ENCODE data around the gene USP37.

The USP37 gene

GRCh38 chr2:218458598-218458997, 109.6 kb downstream of the USP37 start:
- H2AK5ac ChIP-seq (ENCODE audit: low read depth, low read length): no peak overlapping the region
- H3K4me3 ChIP-seq (ENCODE audit: low read length in 2 of 2): no peak overlapping the region
- no CpG with 5 or more reads among the region's 1 CpG for WGBS, 2 donors (ENCODE audit: extremely low coverage in 2 of 2, insufficient read length in 2 of 2, insufficient replicate concordance in 1 of 2)
- H4K91ac ChIP-seq (ENCODE audit: low read depth, low read length, poor library complexity): no peak overlapping the region
- no peak overlapping the region for H2BK15ac ChIP-seq (ENCODE audit: low read length)
- H3K4me1 ChIP-seq (ENCODE audit: control insufficient read depth in 2 of 2, insufficient read depth in 1 of 2, low read depth in 1 of 2, low read length in 2 of 2): no peaks in the 10 kb centered on the region
- no peaks in the 10 kb centered on the region for H3K27me3 ChIP-seq (ENCODE audit: control insufficient read depth in 3 of 3, insufficient read depth in 3 of 3, low read depth in 1 of 3, low read length in 3 of 3)
- no peak overlapping the region for H3K18ac ChIP-seq (ENCODE audit: low read length)
- no peak overlapping the region for H2BK12ac ChIP-seq (ENCODE audit: low read length)
- H3K9ac ChIP-seq (ENCODE audit: low read depth, low read length, poor library complexity): no peak overlapping the region
- H2BK120ac ChIP-seq (ENCODE audit: low read depth, low read length): no peak overlapping the region
- H3K14ac ChIP-seq (ENCODE audit: low read length): no peak overlapping the region
- no peak overlapping the region for H3K4me2 ChIP-seq (ENCODE audit: insufficient read depth, low read length, poor library complexity, severe bottlenecking)
- no peaks in the 10 kb centered on the region for H3K9me3 ChIP-seq (replicated peaks in 1 of 2; ENCODE audit: control insufficient read depth in 2 of 2, insufficient read depth in 1 of 2, low read depth in 1 of 2, low read length in 2 of 2)
- DNase-seq (ENCODE audit: low spot score): no peak
- H3K27ac ChIP-seq (replicated peaks; ENCODE audit: low read length): no peak overlapping the region
- H2BK5ac ChIP-seq (ENCODE audit: low read length): no peak overlapping the region
- H2AFZ ChIP-seq (ENCODE audit: low read length): no peak overlapping the region
- no peak overlapping the region for H3K4ac ChIP-seq (ENCODE audit: low read length)
- H3K79me1 ChIP-seq (ENCODE audit: low read depth, low read length): no peaks in the 10 kb centered on the region
- H3K23ac ChIP-seq (ENCODE audit: low read depth, low read length, poor library complexity): no peak overlapping the region
- H4K8ac ChIP-seq (ENCODE audit: low read depth, low read length): no peak overlapping the region
- peaks cover 19 to 89% of the 10 kb centered on the region in 2 donors for H3K36me3 ChIP-seq (replicated peaks in 1 of 2; ENCODE audit: control insufficient read depth in 2 of 2, insufficient read depth in 2 of 2, low read length in 2 of 2)

DNA sequence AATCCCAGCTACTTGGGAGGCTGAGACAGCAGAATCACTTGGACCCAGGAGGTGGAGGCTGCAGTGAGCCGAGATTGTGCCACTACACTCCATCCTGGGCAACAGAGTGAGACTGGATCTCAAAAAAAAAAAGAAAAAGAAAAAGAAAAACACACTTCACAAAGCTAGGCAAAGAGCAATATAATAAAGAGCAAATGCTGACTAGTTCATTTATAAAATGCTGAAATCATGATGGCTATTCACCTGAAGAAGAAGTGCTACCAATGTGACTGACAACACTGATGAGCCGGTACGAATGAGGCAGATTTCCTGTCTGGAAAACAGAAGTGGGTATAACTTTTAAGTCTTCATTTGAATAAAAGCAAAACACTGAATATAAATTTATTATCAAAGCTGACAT, 111.3 kb downstream of the USP37 start:
- DNase-seq (ENCODE audit: low spot score): no peak
- H3K4me3 ChIP-seq (ENCODE audit: low read length in 2 of 2): no peak overlapping the region
- no peak overlapping the region for H2AK5ac ChIP-seq (ENCODE audit: low read depth, low read length)
- no peak overlapping the region for H2BK120ac ChIP-seq (ENCODE audit: low read depth, low read length)
- H3K18ac ChIP-seq (ENCODE audit: low read length): no peak overlapping the region
- no peak overlapping the region for H3K27ac ChIP-seq (replicated peaks; ENCODE audit: low read length)
- H3K79me1 ChIP-seq (ENCODE audit: low read depth, low read length): no peaks in the 10 kb centered on the region
- H3K9me3 ChIP-seq (replicated peaks in 1 of 2; ENCODE audit: control insufficient read depth in 2 of 2, insufficient read depth in 1 of 2, low read depth in 1 of 2, low read length in 2 of 2): no peaks in the 10 kb centered on the region
- no peak overlapping the region for H3K4me2 ChIP-seq (ENCODE audit: insufficient read depth, low read length, poor library complexity, severe bottlenecking)
- H3K4ac ChIP-seq (ENCODE audit: low read length): no peak overlapping the region
- no peaks in the 10 kb centered on the region for H3K27me3 ChIP-seq (ENCODE audit: control insufficient read depth in 3 of 3, insufficient read depth in 3 of 3, low read depth in 1 of 3, low read length in 3 of 3)
- no peak overlapping the region for H2BK15ac ChIP-seq (ENCODE audit: low read length)
- H2AFZ ChIP-seq (ENCODE audit: low read length): no peak overlapping the region
- no peak overlapping the region for H3K23ac ChIP-seq (ENCODE audit: low read depth, low read length, poor library complexity)
- no CpG with 5 or more reads among the region's 3 CpGs for WGBS, 2 donors (ENCODE audit: extremely low coverage in 2 of 2, insufficient read length in 2 of 2, insufficient replicate concordance in 1 of 2)
- H4K91ac ChIP-seq (ENCODE audit: low read depth, low read length, poor library complexity): no peak overlapping the region
- no peak overlapping the region for H3K9ac ChIP-seq (ENCODE audit: low read depth, low read length, poor library complexity)
- peaks cover 17 to 93% of the 10 kb centered on the region in 2 donors for H3K36me3 ChIP-seq (replicated peaks in 1 of 2; ENCODE audit: control insufficient read depth in 2 of 2, insufficient read depth in 2 of 2, low read length in 2 of 2)
- H2BK5ac ChIP-seq (ENCODE audit: low read length): no peak overlapping the region
- no peak overlapping the region for H2BK12ac ChIP-seq (ENCODE audit: low read length)
- no peak overlapping the region for H3K14ac ChIP-seq (ENCODE audit: low read length)
- H4K8ac ChIP-seq (ENCODE audit: low read depth, low read length): no peak overlapping the region
- no peaks in the 10 kb centered on the region for H3K4me1 ChIP-seq (ENCODE audit: control insufficient read depth in 2 of 2, insufficient read depth in 1 of 2, low read depth in 1 of 2, low read length in 2 of 2)

DNA sequence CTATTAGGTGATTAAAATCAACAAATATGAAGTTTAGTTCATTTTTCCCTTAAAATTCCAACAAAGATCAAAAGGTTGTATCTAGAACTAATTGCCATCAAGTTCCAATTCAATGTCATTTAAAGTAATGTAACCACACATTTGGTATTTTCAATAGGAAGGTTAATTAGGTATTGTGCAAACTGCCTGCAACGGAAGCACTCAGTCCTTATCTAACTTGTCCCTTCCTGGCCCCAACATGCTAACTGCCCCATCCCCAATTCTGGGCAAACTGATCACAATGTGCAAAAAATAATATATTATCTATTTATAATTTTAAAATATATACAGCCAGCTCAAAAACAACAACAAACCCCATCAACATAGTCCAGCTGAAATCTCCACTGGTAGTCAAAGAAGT, 116.1 kb downstream of the USP37 start:
- H2BK120ac ChIP-seq (ENCODE audit: low read depth, low read length): no peak overlapping the region
- no peak overlapping the region for H3K14ac ChIP-seq (ENCODE audit: low read length)
- no peaks in the 10 kb centered on the region for H3K27me3 ChIP-seq (ENCODE audit: control insufficient read depth in 3 of 3, insufficient read depth in 3 of 3, low read depth in 1 of 3, low read length in 3 of 3)
- no peaks in the 10 kb centered on the region for H3K79me1 ChIP-seq (ENCODE audit: low read depth, low read length)
- no CpG with 5 or more reads among the region's 1 CpG for WGBS, 2 donors (ENCODE audit: extremely low coverage in 2 of 2, insufficient read length in 2 of 2, insufficient replicate concordance in 1 of 2)
- H4K91ac ChIP-seq (ENCODE audit: low read depth, low read length, poor library complexity): no peak overlapping the region
- H3K9ac ChIP-seq (ENCODE audit: low read depth, low read length, poor library complexity): no peak overlapping the region
- H4K8ac ChIP-seq (ENCODE audit: low read depth, low read length): no peak overlapping the region
- H2AK5ac ChIP-seq (ENCODE audit: low read depth, low read length): no peak overlapping the region
- H3K9me3 ChIP-seq (replicated peaks in 1 of 2; ENCODE audit: control insufficient read depth in 2 of 2, insufficient read depth in 1 of 2, low read depth in 1 of 2, low read length in 2 of 2): peaks cover 0 to 2% of the 10 kb centered on the region in 2 donors
- H3K23ac ChIP-seq (ENCODE audit: low read depth, low read length, poor library complexity): no peak overlapping the region
- no peak overlapping the region for H2AFZ ChIP-seq (ENCODE audit: low read length)
- H2BK5ac ChIP-seq (ENCODE audit: low read length): no peak overlapping the region
- H3K4ac ChIP-seq (ENCODE audit: low read length): no peak overlapping the region
- DNase-seq (ENCODE audit: low spot score): no peak
- no peak overlapping the region for H3K4me3 ChIP-seq (ENCODE audit: low read length in 2 of 2)
- H2BK15ac ChIP-seq (ENCODE audit: low read length): no peak overlapping the region
- H3K4me2 ChIP-seq (ENCODE audit: insufficient read depth, low read length, poor library complexity, severe bottlenecking): no peak overlapping the region
- no peak overlapping the region for H3K27ac ChIP-seq (replicated peaks; ENCODE audit: low read length)
- H3K36me3 ChIP-seq (replicated peaks in 1 of 2; ENCODE audit: control insufficient read depth in 2 of 2, insufficient read depth in 2 of 2, low read length in 2 of 2): peaks cover 16 to 98% of the 10 kb centered on the region in 2 donors
- H3K4me1 ChIP-seq (ENCODE audit: control insufficient read depth in 2 of 2, insufficient read depth in 1 of 2, low read depth in 1 of 2, low read length in 2 of 2): no peaks in the 10 kb centered on the region
- no peak overlapping the region for H2BK12ac ChIP-seq (ENCODE audit: low read length)
- no peak overlapping the region for H3K18ac ChIP-seq (ENCODE audit: low read length)

DNA sequence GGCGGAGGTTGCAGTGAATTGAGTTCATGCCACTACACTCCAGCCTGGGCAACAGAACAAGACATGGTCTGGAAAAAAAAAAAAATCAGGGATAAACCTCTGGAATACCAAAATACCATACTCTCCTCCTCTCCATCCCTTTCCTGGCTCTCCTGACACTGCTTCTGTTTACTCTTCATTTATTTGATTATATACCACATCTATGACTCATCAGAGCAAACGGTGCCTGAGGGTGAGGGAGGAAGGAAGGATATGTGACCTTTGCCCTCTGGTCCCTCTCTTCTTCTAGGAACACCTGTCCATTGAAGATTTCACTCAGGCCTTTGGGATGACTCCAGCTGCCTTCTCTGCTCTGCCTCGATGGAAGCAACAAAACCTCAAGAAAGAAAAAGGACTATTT, 119.2 kb downstream of the USP37 start:
- H4K91ac ChIP-seq (ENCODE audit: low read depth, low read length, poor library complexity): no peak overlapping the region
- no peak overlapping the region for H3K23ac ChIP-seq (ENCODE audit: low read depth, low read length, poor library complexity)
- no peak overlapping the region for H3K18ac ChIP-seq (ENCODE audit: low read length)
- peaks cover 0 to 2% of the 10 kb centered on the region in 2 donors for H3K9me3 ChIP-seq (replicated peaks in 1 of 2; ENCODE audit: control insufficient read depth in 2 of 2, insufficient read depth in 1 of 2, low read depth in 1 of 2, low read length in 2 of 2)
- H3K4me1 ChIP-seq (ENCODE audit: control insufficient read depth in 2 of 2, insufficient read depth in 1 of 2, low read depth in 1 of 2, low read length in 2 of 2): no peaks in the 10 kb centered on the region
- DNase-seq (ENCODE audit: low spot score): no peak
- whole genome bisulfite sequencing, 2 donors (ENCODE audit: extremely low coverage in 2 of 2, insufficient read length in 2 of 2, insufficient replicate concordance in 1 of 2): no CpG with 5 or more reads among the region's 3 CpGs
- H3K9ac ChIP-seq (ENCODE audit: low read depth, low read length, poor library complexity): no peak overlapping the region
- H3K27ac ChIP-seq (replicated peaks; ENCODE audit: low read length): no peak overlapping the region
- H3K79me1 ChIP-seq (ENCODE audit: low read depth, low read length): no peaks in the 10 kb centered on the region
- no peak overlapping the region for H3K4me3 ChIP-seq (ENCODE audit: low read length in 2 of 2)
- H2BK15ac ChIP-seq (ENCODE audit: low read length): no peak overlapping the region
- H3K14ac ChIP-seq (ENCODE audit: low read length): no peak overlapping the region
- no peak overlapping the region for H2BK5ac ChIP-seq (ENCODE audit: low read length)
- no peak overlapping the region for H2AK5ac ChIP-seq (ENCODE audit: low read depth, low read length)
- no peaks in the 10 kb centered on the region for H3K27me3 ChIP-seq (ENCODE audit: control insufficient read depth in 3 of 3, insufficient read depth in 3 of 3, low read depth in 1 of 3, low read length in 3 of 3)
- no peak overlapping the region for H2BK12ac ChIP-seq (ENCODE audit: low read length)
- H2AFZ ChIP-seq (ENCODE audit: low read length): no peak overlapping the region
- H2BK120ac ChIP-seq (ENCODE audit: low read depth, low read length): no peak overlapping the region
- H3K4me2 ChIP-seq (ENCODE audit: insufficient read depth, low read length, poor library complexity, severe bottlenecking): no peak overlapping the region
- no peak overlapping the region for H3K4ac ChIP-seq (ENCODE audit: low read length)
- H4K8ac ChIP-seq (ENCODE audit: low read depth, low read length): no peak overlapping the region
- peaks cover 9 to 81% of the 10 kb centered on the region in 2 donors for H3K36me3 ChIP-seq (replicated peaks in 1 of 2; ENCODE audit: control insufficient read depth in 2 of 2, insufficient read depth in 2 of 2, low read length in 2 of 2)

Data from neuronal stem cell (in vitro differentiated cells).